IPS DF 6.9 (cell line): Measurements from ENCODE around the gene APBB2.

ENCODE experiments used
- DNase-seq: peaks from one replicate; pipeline ENCODE4 v3.0.0-alpha.2; 2013; ENCODE audit warnings: low read depth, low spot score
- H3K27ac ChIP-seq: one replicate; pipeline ENCODE4 v1.5.1; 2013; ENCODE audit warnings: low read length, control low read depth
- H3K27me3 ChIP-seq: 2 replicates; pipeline ENCODE4 v1.6.1; 2013; ENCODE audit warnings: mild to moderate bottlenecking, low read length; ENCODE audit not compliant: control insufficient read depth, insufficient read depth
- H3K36me3 ChIP-seq: 2 replicates; pipeline ENCODE4 v1.6.1; 2013; ENCODE audit warnings: low read length; ENCODE audit not compliant: control insufficient read depth, insufficient read depth
- H3K4me1 ChIP-seq: 2 replicates; pipeline ENCODE4 v1.6.1; 2013; ENCODE audit warnings: low read length; ENCODE audit not compliant: control insufficient read depth, insufficient read depth
- H3K4me3 ChIP-seq: 2 replicates; pipeline ENCODE4 v1.5.1; 2013; ENCODE audit warnings: mild to moderate bottlenecking, low read length
- H3K9me3 ChIP-seq: 2 replicates; pipeline ENCODE4 v1.6.1; 2013; ENCODE audit warnings: low read length, inconsistent platforms; ENCODE audit not compliant: control insufficient read depth, insufficient read depth
- WGBS: extraction: QIAGEN DNeasy Blood & Tissue Kit; methylation state at CpG from one replicate; pipeline ENCODE4 v1.1.7; 2013; ENCODE audit warnings: mixed read lengths, missing lambda C conversion rate; ENCODE audit not compliant: insufficient read length, insufficient coverage; 5-methylcytosine and 5-hydroxymethylcytosine counted together

The APBB2 gene

DNA sequence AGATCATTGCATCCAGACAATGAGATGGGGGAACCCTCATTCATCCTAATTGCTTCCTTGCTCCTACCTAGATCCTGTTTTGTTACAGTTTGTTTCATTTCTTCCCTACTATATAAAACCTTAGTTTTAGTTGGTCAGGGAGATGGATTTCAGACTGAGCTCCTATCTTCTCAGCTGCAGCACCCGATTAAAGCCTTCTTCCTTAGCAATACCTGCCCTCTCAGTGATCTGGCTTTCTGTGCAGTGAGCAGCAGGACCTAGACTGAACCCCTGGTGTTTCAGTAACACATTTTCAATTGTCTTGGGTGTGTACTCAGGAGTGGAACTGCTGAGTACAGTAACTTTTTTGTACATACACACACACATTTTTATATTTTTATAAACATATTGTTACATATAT, 187.4 kb downstream of the APBB2 start:
- DNase-seq, result no peak
- Histone ChIP-seq H3K36me3 (no peaks in the 10 kb centered on the region), H3K9me3 (no peaks in the 10 kb centered on the region; the same call in 1 of the 2 replicates), H3K27ac (no peak overlapping the region), H3K4me1 (no peaks in the 10 kb centered on the region), H3K27me3 (no peaks in the 10 kb centered on the region), H3K4me3 (no peak overlapping the region)
- WGBS, result no CpG with 5 or more reads among the region's 1 CpG

DNA sequence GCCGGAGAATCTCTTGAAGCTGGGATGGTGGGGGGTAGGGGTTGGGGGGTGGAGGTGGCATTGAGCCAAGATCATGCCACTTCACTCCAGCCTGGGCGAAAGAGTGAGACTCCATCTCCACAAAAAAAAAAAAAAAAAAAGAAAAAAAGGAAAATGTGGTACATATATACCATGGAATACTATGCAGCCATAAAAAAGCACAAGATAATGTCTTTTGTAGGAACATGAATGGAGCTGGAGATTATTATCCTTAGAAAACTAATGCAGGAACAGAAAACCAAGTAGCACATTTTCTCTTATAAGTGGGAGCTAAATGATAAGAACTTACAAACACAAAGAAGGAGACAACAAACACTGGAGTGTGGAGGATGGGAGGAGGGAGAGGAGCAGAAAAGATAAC, 188.5 kb downstream of the APBB2 start:
- no CpG with 5 or more reads among the region's 2 CpGs for WGBS
- no peak for DNase-seq
- no peak overlapping the region for H3K4me3 ChIP-seq
- no peaks in the 10 kb centered on the region; the same call in 1 of the 2 replicates for H3K9me3 ChIP-seq
- no peaks in the 10 kb centered on the region for H3K4me1 ChIP-seq
- H3K27ac ChIP-seq, result no peak overlapping the region
- H3K36me3 ChIP-seq, result no peaks in the 10 kb centered on the region
- no peaks in the 10 kb centered on the region for H3K27me3 ChIP-seq

DNA sequence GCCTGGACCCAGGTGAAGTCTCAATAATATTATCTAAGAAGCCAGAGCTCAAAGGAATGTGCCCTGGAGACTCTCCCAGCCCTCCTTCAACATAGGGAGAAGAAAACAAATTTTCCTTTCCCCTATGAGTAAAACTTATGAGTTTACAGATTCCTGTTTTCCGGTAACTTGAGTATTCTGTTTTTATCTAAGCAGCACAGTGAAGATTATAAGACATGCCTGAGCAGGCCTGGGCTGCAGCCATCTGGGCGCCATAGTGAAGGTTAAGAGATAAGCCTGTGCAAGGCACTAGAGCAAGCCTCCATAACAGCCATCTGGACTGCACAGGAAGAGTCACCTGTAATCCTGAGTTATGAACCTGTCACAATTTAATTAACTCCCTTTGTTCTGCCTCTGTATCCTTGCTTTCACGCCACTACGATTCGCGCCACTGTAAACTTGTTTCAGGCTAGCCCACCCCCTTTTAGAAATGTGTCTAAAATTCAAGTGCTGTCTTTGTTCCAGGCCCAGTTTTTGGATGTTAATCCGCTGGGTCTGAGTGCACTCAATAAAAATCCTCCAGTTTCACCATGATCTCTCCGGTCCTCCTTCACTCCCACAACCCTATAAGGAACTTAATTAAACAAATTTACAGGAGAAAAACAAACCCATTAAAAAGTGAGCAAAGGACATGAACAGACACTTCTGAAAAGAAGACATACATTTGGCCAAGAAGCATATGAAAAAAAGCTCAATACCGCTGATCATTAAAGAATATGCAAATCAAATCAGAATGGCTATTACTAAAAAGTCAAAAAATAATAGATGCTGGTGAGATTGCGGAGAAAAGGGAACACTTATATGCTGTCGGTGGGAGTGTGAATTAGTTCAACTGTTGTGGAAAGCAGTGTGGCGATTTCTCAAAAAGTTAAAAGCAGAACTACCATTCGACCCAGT, 189.5 kb downstream of the APBB2 start:
- H3K4me3 ChIP-seq, result no peak overlapping the region
- no peak for DNase-seq
- H3K27me3 ChIP-seq, result no peaks in the 10 kb centered on the region
- H3K36me3 ChIP-seq, result no peaks in the 10 kb centered on the region
- H3K9me3 ChIP-seq, result no peaks in the 10 kb centered on the region; the same call in 1 of the 2 replicates
- WGBS, result no CpG with 5 or more reads among the region's 13 CpGs
- no peak overlapping the region for H3K27ac ChIP-seq
- H3K4me1 ChIP-seq, result no peaks in the 10 kb centered on the region

DNA sequence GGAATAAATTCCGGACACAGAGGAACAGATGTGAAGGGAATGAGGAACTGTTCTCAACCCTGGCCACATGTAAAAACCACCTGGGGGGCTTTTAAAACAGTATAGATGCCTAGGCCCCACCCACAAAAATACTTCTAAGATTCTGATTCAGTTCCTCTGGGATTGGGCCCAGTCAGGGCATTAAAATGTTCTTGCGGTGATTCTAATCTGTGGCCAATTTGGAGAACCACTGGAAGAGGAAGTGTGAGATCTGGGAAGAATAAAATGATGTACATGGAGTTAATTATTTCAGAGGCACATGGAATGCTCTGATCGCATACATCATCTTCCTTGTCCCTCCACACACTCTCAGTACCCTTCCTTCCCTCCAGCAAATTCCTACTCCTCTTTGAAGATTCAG, 192.2 kb downstream of the APBB2 start:
- no peaks in the 10 kb centered on the region for H3K27me3 ChIP-seq
- no peaks in the 10 kb centered on the region; the same call in 1 of the 2 replicates for H3K9me3 ChIP-seq
- no peaks in the 10 kb centered on the region for H3K36me3 ChIP-seq
- H3K27ac ChIP-seq, result no peak overlapping the region
- whole genome bisulfite sequencing, result no CpG with 5 or more reads among the region's 3 CpGs
- no peaks in the 10 kb centered on the region for H3K4me1 ChIP-seq
- no peak overlapping the region for H3K4me3 ChIP-seq
- no peak for DNase-seq

GRCh38 chr4:41015016-41015675, 199.2 kb downstream of the APBB2 start:
- no peak for DNase-seq
- WGBS, result no CpG with 5 or more reads among the region's 6 CpGs
- no peaks in the 10 kb centered on the region for H3K27me3 ChIP-seq

DNA sequence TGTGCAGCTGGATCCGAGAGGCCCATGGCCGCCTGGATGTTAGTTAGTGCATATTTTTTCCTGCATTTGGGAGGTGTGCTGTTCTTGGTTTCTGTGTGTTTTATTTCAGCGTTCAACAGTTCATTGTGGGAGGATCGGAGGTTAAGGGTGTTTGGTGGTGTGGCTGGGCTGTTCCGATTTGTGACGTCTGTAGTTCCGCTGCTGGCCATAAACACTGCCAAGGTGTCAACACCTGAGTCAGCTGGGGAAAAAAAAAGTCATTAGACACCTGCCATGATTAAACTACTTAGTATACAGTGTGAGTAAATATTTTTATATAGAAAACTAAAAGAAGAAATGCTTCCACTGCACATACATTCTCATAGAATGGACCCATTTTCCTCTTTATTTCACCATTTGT, 200.2 kb downstream of the APBB2 start:
- no peak overlapping the region for H3K27ac ChIP-seq
- no peaks in the 10 kb centered on the region for H3K36me3 ChIP-seq
- H3K4me3 ChIP-seq, result no peak overlapping the region
- H3K9me3 ChIP-seq, result no peaks in the 10 kb centered on the region
- H3K27me3 ChIP-seq, result no peaks in the 10 kb centered on the region
- H3K4me1 ChIP-seq, result 0 out of 2 replicates have a peak, but pooled peaks cover 1% of the 10 kb centered on the region
- no CpG with 5 or more reads among the region's 7 CpGs for WGBS
- no peak for DNase-seq

More at GRCh38 chr4:41015016-41015675, 199.2 kb downstream of the APBB2 start:
- Histone ChIP-seq H3K9me3 (no peaks in the 10 kb centered on the region), H3K4me3 (no peak overlapping the region), H3K27ac (no peak overlapping the region), H3K36me3 (no peaks in the 10 kb centered on the region), H3K4me1 (0 out of 2 replicates have a peak, but pooled peaks cover 1% of the 10 kb centered on the region)

- DNase-seq, result peak; percentile 16
- WGBS, result no CpG with 5 or more reads among the region's 6 CpGs
- Histone ChIP-seq H3K9me3 (no peaks in the 10 kb centered on the region), H3K27ac (no peak overlapping the region), H3K4me1 (0 out of 2 replicates have a peak, but pooled peaks cover 1% of the 10 kb centered on the region), H3K27me3 (no peaks in the 10 kb centered on the region), H3K4me3 (no peak overlapping the region), H3K36me3 (no peaks in the 10 kb centered on the region)
Observed at GRCh38 chr4:41013746-41014145, 200.6 kb downstream of the APBB2 start.

DNA sequence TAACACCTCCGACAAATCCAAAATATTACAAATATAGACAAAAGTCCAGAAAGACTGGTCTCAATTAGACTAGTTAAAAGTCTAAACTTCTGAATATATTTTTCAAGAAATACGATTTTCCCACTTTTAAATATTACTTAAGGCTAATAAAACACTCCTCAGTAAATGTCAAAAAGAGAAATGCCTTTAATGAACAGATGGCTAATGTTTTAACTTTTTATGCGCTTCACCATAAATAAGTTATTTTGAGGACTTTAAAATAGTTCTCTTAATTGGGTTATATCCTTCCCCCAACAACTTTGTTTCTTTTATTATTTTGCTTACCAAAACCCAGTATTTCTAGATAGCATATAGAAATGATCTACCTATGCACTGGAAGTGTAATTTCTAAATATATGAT, 201.4 kb downstream of the APBB2 start:
- Histone ChIP-seq H3K27me3 (no peaks in the 10 kb centered on the region), H3K4me1 (0 out of 2 replicates have a peak, but pooled peaks cover 1% of the 10 kb centered on the region), H3K27ac (no peak overlapping the region), H3K36me3 (no peaks in the 10 kb centered on the region), H3K9me3 (no peaks in the 10 kb centered on the region), H3K4me3 (no peak overlapping the region)
- 100% methylated on average over 1 of the region's 3 CpGs for WGBS
- DNase-seq, result no peak

DNA sequence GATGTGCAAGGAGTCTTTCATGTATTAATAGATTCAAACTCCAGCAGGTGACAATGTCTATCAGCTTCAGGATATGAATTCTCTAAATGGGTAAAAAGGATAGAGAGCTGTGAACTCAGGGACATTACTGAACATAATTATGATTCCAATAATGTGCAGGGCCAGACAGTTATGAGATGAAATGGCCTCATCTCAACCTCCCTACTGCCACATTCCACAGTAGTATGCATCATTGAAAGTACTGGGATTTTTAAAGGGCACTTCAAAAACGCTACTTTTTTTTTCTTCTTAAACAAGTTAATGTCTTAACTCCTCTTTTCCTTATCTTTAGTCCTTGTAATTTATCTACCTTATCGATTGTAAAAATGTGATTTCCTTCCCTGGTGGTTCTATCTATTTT, 202.0 kb downstream of the APBB2 start:
- Histone ChIP-seq H3K9me3 (no peaks in the 10 kb centered on the region), H3K36me3 (no peaks in the 10 kb centered on the region), H3K4me3 (no peak overlapping the region), H3K27ac (no peak overlapping the region), H3K4me1 (0 out of 2 replicates have a peak, but pooled peaks cover 1% of the 10 kb centered on the region), H3K27me3 (no peaks in the 10 kb centered on the region)
- 100% methylated on average over 1 of the region's 2 CpGs for WGBS
- no peak for DNase-seq

DNA sequence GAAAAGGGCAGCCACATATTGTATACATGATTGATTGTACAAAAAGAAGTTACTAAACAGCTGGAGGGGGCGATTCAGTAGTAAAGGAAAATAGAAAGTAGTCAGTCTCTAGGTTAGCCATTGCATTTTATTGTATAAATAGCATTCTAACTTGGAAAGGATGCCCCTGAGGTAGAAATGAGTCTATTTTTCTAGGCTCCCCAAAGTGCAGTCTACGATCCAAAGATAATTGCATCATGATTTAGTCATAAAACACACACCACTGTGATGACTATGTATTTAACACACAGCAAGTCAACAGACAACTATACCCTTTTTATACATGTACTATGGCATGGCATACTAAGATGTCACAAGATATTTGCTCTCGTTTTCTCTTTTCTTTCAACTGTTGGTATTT, 204.9 kb downstream of the APBB2 start:
- Histone ChIP-seq H3K36me3 (no peaks in the 10 kb centered on the region), H3K4me1 (0 out of 2 replicates have a peak, but pooled peaks cover 1% of the 10 kb centered on the region), H3K4me3 (no peak overlapping the region), H3K9me3 (no peaks in the 10 kb centered on the region), H3K27ac (no peak overlapping the region), H3K27me3 (no peaks in the 10 kb centered on the region)
- DNase-seq, result no peak
- no CpG with 5 or more reads among the region's 3 CpGs for WGBS
